ENCODE results near the gene APOA5.
"Not testable (repeated sequence)": the region's sequence is repeated elsewhere in the genome, so short reads cannot be mapped to it uniquely, and the experiment has no call there.

APOA5 gene

DNA sequence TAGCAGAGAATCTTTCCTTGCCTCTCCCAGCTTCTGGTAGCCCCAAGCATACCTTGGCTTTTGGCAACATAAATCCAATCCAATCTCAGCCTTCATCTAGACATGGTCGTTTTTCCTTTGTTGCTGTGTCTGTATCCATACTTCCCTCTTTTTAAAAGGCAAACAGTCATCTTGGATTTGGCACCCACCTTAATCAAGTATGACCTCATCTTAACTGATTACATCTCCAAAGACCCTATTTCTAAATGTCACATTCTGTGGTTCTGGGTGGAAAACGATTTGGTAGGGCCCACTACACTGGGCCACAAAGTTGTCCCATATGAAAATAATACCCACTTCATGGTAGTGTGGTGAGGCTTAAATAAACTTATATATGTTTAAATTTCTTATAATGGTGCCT lies 19.7 kb downstream of the APOA5 start:
- peaks cover 3% of the 10 kb centered on the region for H3K27me3 ChIP-seq (ENCODE audit: insufficient read depth, poor library complexity, severe bottlenecking)
- H3K36me3 ChIP-seq (ENCODE audit: low read depth), result peaks cover 25% of the 10 kb centered on the region
- peak overlapping the region; percentile 95 for H3K4me3 ChIP-seq (ENCODE audit: severe bottlenecking)
- no peak for TF ChIP-seq CTCF (IDR thresholded peaks at IDR 0.05; ENCODE audit: poor library complexity, severe bottlenecking)
- peak overlapping the region; percentile 83 for H3K27ac ChIP-seq (ENCODE audit: poor library complexity, severe bottlenecking)
- ATAC-seq (ENCODE audit: low read depth), result no peak
- DNase-seq (ENCODE audit: low spot score), result no peak
- no peaks in the 10 kb centered on the region for H3K9me3 ChIP-seq (ENCODE audit: severe bottlenecking)
- peaks cover 18% of the 10 kb centered on the region for H3K4me1 ChIP-seq (ENCODE audit: insufficient read depth, poor library complexity, severe bottlenecking)

DNA sequence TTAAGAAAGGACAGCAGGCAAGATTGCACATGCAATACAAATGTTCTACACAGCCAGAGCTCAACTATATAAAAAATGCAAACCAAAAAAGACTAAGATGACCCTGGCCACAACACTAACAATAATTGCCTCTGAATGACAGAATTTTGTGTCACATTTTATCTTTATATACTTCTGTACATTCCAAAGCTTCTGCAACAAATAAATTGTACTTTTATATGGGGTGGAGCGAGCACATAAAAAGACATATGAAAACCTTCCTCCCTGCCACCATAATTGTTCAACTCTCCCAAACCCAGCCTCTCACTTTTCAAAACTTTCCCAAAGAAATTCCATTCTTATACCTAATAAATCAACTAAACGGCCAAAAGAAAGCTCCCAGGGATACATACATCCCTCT lies 29.5 kb downstream of the APOA5 start:
- no peaks in the 10 kb centered on the region for H3K9me3 ChIP-seq (ENCODE audit: severe bottlenecking)
- TF ChIP-seq CTCF (IDR thresholded peaks at IDR 0.05; ENCODE audit: poor library complexity, severe bottlenecking), result no peak
- H3K27me3 ChIP-seq (ENCODE audit: insufficient read depth, poor library complexity, severe bottlenecking), result no peaks in the 10 kb centered on the region
- ATAC-seq (ENCODE audit: low read depth) (no peak), DNase-seq (ENCODE audit: low spot score) (no peak)
- no peak overlapping the region for H3K4me3 ChIP-seq (ENCODE audit: severe bottlenecking)
- H3K36me3 ChIP-seq (ENCODE audit: low read depth), result peaks cover 91% of the 10 kb centered on the region
- H3K4me1 ChIP-seq (ENCODE audit: insufficient read depth, poor library complexity, severe bottlenecking), result no peaks in the 10 kb centered on the region
- H3K27ac ChIP-seq (ENCODE audit: poor library complexity, severe bottlenecking), result no peak overlapping the region

GRCh38 chr11:116756044-116756443 lies 35.6 kb downstream of the APOA5 start:
- DNase-seq (ENCODE audit: low spot score); H3K27ac ChIP-seq (ENCODE audit: poor library complexity, severe bottlenecking); H3K4me1 ChIP-seq (ENCODE audit: insufficient read depth, poor library complexity, severe bottlenecking); ATAC-seq (ENCODE audit: low read depth); H3K4me3 ChIP-seq (ENCODE audit: severe bottlenecking); H3K9me3 ChIP-seq (ENCODE audit: severe bottlenecking); H3K27me3 ChIP-seq (ENCODE audit: insufficient read depth, poor library complexity, severe bottlenecking): not testable (repeated sequence)
- H3K36me3 ChIP-seq (ENCODE audit: low read depth), result peaks cover 96% of the 10 kb centered on the region

- ATAC-seq (ENCODE audit: low read depth) (no peak), DNase-seq (ENCODE audit: low spot score) (no peak)
- no peaks in the 10 kb centered on the region for H3K4me1 ChIP-seq (ENCODE audit: insufficient read depth, poor library complexity, severe bottlenecking)
- no peaks in the 10 kb centered on the region for H3K27me3 ChIP-seq (ENCODE audit: insufficient read depth, poor library complexity, severe bottlenecking)
- peaks cover 79% of the 10 kb centered on the region for H3K36me3 ChIP-seq (ENCODE audit: low read depth)
- no peak for TF ChIP-seq CTCF (IDR thresholded peaks at IDR 0.05; ENCODE audit: poor library complexity, severe bottlenecking)
- no peak overlapping the region for H3K4me3 ChIP-seq (ENCODE audit: severe bottlenecking)
- H3K27ac ChIP-seq (ENCODE audit: poor library complexity, severe bottlenecking), result no peak overlapping the region
- H3K9me3 ChIP-seq (ENCODE audit: severe bottlenecking), result no peaks in the 10 kb centered on the region
These were observed 41.5 kb downstream of the APOA5 start for GRCh38 chr11:116750070-116750718.

DNA sequence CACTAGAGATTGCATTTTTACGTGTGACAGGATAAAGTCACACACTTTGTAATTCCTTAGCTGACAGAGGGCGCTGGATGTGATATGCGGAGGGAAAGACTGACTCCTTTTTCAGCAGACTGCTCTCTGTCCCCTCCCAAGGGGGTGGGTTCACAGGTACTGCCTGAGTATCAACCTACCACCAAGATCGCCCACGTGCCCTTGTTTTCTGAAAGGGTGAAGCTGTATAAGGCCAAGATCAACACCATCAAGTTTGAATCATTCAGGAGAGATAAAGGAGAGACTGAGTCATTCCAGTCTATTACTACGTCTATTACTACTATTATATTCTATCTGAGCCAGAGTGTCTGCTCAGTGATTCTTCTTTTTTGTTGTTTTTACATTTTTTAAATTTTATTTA lies 49.6 kb downstream of the APOA5 start:
- TF ChIP-seq CTCF (IDR thresholded peaks at IDR 0.05; ENCODE audit: poor library complexity, severe bottlenecking), result no peak
- ATAC-seq (ENCODE audit: low read depth) (no peak), DNase-seq (ENCODE audit: low spot score) (no peak)
- Histone ChIP-seq H3K27me3 (ENCODE audit: insufficient read depth, poor library complexity, severe bottlenecking) (no peaks in the 10 kb centered on the region), H3K27ac (ENCODE audit: poor library complexity, severe bottlenecking) (no peak overlapping the region), H3K9me3 (ENCODE audit: severe bottlenecking) (no peaks in the 10 kb centered on the region), H3K4me1 (ENCODE audit: insufficient read depth, poor library complexity, severe bottlenecking) (no peaks in the 10 kb centered on the region), H3K4me3 (ENCODE audit: severe bottlenecking) (no peak overlapping the region), H3K36me3 (ENCODE audit: low read depth) (peaks cover 12% of the 10 kb centered on the region)

All from RWPE2 (cell line).